OCI-LY3 (cell line): Measurements from ENCODE around the gene IGFBP4.
A peak's percentile ranks its signal among the peaks of the same experiment; 100 is the strongest.

Source experiments
- H2AFZ ChIP-seq: fragments of 200-600, 300-600 bp; shearing (Covaris generic); 2 replicates; pipeline ENCODE4 v1.6.0; 2014; ENCODE audit warnings: antibody characterized with exemption, low read depth, low read length
- H3K27ac ChIP-seq: fragments of 200-600, 300-600 bp; sonication (generic); 2 replicates; pipeline ENCODE4 v1.5.1; 2014; ENCODE audit warnings: mild to moderate bottlenecking, low read length, moderate library complexity, mixed read lengths
- H3K27me3 ChIP-seq: fragments of 200-600, 300-600 bp; sonication (generic); 2 replicates; pipeline ENCODE4 v1.6.1; 2014; ENCODE audit warnings: low read depth, low read length, mixed read lengths
- H3K36me3 ChIP-seq: fragments of 200-600, 300-600 bp; sonication (generic); replicated peaks from 2 replicates; pipeline ENCODE3; 2014; ENCODE audit warnings: low read depth, low read length, mixed read lengths
- H3K4me1 ChIP-seq: fragments of 300-600, 200-600 bp; sonication (generic); 2 replicates; pipeline ENCODE4 v1.6.1; 2014; ENCODE audit warnings: low read length, mixed read lengths
- H3K4me2 ChIP-seq: fragments of 200-600, 300-600 bp; sonication (generic); 2 replicates; pipeline ENCODE4 v1.6.1; 2014; ENCODE audit warnings: low read length, mixed read lengths
- H3K4me3 ChIP-seq: fragments of 300-600, 200-600 bp; sonication (generic); 2 replicates; pipeline ENCODE4 v1.5.1; 2014; ENCODE audit warnings: antibody characterized with exemption, mild to moderate bottlenecking, low read length, moderate library complexity
- H3K79me2 ChIP-seq: fragments of 300-600, 200-600 bp; shearing (Covaris generic); 2 replicates; pipeline ENCODE4 v1.6.1; 2014; ENCODE audit warnings: mild to moderate bottlenecking, low read length, mixed read lengths
- H3K9ac ChIP-seq: fragments of 300-600, 200-600 bp; shearing (Covaris generic); 2 replicates; pipeline ENCODE4 v1.6.0; 2014; ENCODE audit warnings: mild to moderate bottlenecking, low read length, moderate library complexity
- H3K9me3 ChIP-seq: fragments of 200-600, 300-600 bp; shearing (Covaris generic); 2 replicates; pipeline ENCODE4 v1.6.1; 2014; ENCODE audit warnings: low read length, mixed read lengths; ENCODE audit not compliant: insufficient read depth
- H4K20me1 ChIP-seq: fragments of 200-600, 300-600 bp; sonication (generic); 2 replicates; pipeline ENCODE4 v1.6.1; 2016; ENCODE audit warnings: low read length, mixed read lengths; ENCODE audit not compliant: insufficient read depth
- EZH2phosphoT487 ChIP-seq: fragments of 200-600 bp; shearing (Covaris generic); IDR thresholded peaks from 2 replicates; pipeline ENCODE4 v1.6.1; 2018; ENCODE audit warnings: antibody characterized with exemption, mixed run types, low read depth
- TF ChIP-seq, protein P1 (sequence below): fragments of 200-600, 300-600 bp; sonication (generic); IDR thresholded peaks from 2 replicates; pipeline ENCODE4 v1.5.1; 2014; ENCODE audit warnings: antibody characterized with exemption, low read length, low read depth

Gene IGFBP4

DNA sequence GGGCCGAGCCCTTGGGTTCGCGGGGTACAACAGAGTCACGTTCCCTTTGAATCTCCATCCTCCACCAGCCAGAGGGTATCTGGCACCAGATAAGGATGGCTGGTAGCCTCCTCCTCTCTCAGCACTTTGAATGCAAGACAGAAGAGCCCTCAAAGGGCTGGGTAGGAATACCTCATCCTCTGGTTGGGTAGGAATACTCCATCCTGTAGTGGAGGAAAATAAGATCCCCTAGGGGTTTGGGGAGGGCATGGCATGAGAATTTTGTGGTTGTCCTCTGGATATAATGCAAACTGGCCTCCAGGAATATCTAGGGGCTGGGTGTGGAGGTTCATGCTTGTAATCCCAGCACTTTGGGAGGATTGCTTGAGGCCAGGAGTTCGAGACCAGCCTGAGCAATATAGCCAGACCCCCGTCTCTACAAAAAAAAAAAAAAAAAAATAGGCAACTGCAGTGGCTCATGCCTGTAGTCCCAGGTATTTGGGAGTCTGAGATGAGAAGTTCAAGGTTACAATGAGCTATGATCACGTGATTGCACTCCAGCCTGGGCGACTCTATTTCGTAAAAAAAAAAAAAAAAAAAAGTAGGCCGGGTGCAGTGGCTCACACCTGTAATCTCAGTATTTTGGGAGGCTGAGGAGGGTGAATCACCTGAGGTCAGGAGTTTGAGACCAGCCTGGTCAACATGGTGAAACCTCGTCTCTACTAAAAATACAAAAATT is 2.7 kb downstream of the IGFBP4 start:
- Histone ChIP-seq H3K4me3 (peak overlapping the region; percentile 96), H3K79me2 (peaks cover 61% of the 10 kb centered on the region), H3K4me2 (peak overlapping the region; percentile 98), H4K20me1 (peaks cover 19% of the 10 kb centered on the region), H3K9ac (peak overlapping the region; percentile 87; the same call in 1 of the 2 replicates), H3K27me3 (no peaks in the 10 kb centered on the region), H3K36me3 (peaks cover 16% of the 10 kb centered on the region), H2AFZ (no peak overlapping the region), H3K27ac (no peak overlapping the region; the same call in 1 of the 2 replicates), H3K4me1 (peaks cover 27% of the 10 kb centered on the region), H3K9me3 (no peaks in the 10 kb centered on the region)
- TF ChIP-seq, protein P1, sequence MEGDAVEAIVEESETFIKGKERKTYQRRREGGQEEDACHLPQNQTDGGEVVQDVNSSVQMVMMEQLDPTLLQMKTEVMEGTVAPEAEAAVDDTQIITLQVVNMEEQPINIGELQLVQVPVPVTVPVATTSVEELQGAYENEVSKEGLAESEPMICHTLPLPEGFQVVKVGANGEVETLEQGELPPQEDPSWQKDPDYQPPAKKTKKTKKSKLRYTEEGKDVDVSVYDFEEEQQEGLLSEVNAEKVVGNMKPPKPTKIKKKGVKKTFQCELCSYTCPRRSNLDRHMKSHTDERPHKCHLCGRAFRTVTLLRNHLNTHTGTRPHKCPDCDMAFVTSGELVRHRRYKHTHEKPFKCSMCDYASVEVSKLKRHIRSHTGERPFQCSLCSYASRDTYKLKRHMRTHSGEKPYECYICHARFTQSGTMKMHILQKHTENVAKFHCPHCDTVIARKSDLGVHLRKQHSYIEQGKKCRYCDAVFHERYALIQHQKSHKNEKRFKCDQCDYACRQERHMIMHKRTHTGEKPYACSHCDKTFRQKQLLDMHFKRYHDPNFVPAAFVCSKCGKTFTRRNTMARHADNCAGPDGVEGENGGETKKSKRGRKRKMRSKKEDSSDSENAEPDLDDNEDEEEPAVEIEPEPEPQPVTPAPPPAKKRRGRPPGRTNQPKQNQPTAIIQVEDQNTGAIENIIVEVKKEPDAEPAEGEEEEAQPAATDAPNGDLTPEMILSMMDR = no peak
- no peak for TF ChIP-seq EZH2phosphoT487

DNA sequence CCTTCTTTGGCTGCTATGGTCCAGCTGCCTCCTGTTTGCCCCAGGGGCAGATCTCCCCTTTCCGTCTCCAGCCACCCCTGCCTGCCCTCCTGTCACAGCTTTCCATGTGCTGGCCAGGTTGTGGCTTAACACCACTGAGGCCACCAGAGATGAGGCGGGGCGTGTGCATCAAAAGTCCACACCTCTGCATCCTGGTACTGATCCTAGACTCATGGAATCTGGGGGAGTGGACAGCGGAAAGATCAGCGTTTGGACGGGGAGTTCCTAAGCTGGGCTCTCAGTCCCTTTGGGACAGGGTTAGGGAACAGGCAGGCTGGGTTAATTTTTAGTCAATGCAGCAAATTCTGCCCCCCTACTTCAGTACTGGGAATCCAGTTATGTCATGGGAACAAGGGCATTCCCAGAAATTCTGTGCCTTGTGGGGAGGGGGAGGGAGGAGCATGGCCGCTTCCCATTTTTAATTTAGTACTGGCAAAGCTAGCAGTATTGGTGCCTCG is 3.9 kb downstream of the IGFBP4 start:
- no peak overlapping the region for H2AFZ ChIP-seq
- peaks cover 63% of the 10 kb centered on the region for H3K79me2 ChIP-seq
- no peaks in the 10 kb centered on the region for H3K27me3 ChIP-seq
- H3K27ac ChIP-seq = no peak overlapping the region
- no peak overlapping the region for H3K4me2 ChIP-seq
- H3K9me3 ChIP-seq = no peaks in the 10 kb centered on the region
- H3K36me3 ChIP-seq = peaks cover 17% of the 10 kb centered on the region
- TF ChIP-seq, protein P1 = no peak
- peaks cover 20% of the 10 kb centered on the region for H4K20me1 ChIP-seq
- no peak overlapping the region for H3K4me3 ChIP-seq
- peaks cover 22% of the 10 kb centered on the region for H3K4me1 ChIP-seq
- no peak overlapping the region for H3K9ac ChIP-seq

DNA sequence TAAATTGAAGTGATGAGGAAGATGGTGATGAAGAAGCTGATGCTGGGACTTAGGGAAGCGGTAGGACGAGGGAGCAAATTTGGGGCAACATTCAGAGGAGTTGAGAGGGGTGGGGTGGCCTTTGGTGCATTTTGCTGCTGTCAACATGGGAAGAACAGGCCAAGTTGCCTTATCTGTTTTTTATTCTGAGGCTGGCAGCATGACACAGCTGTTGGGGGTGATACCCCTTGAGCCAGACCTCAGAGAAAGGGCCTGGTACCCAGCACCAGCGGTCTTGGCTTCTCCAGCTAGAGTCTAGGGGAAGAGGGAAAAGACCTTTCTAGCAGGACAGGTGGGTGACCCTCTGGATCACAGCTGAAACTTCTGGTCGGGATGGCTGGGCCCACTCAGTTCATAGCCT is 4.6 kb downstream of the IGFBP4 start:
- H4K20me1 ChIP-seq = peaks cover 20% of the 10 kb centered on the region
- peaks cover 63% of the 10 kb centered on the region for H3K79me2 ChIP-seq
- H3K27me3 ChIP-seq = no peaks in the 10 kb centered on the region
- no peak overlapping the region for H2AFZ ChIP-seq
- H3K4me3 ChIP-seq = no peak overlapping the region
- H3K36me3 ChIP-seq = peaks cover 20% of the 10 kb centered on the region
- H3K27ac ChIP-seq = no peak overlapping the region
- TF ChIP-seq, protein P1 = no peak
- no peak for TF ChIP-seq EZH2phosphoT487
- no peaks in the 10 kb centered on the region for H3K9me3 ChIP-seq
- H3K4me2 ChIP-seq = no peak overlapping the region
- peaks cover 16% of the 10 kb centered on the region for H3K4me1 ChIP-seq
- H3K9ac ChIP-seq = no peak overlapping the region

DNA sequence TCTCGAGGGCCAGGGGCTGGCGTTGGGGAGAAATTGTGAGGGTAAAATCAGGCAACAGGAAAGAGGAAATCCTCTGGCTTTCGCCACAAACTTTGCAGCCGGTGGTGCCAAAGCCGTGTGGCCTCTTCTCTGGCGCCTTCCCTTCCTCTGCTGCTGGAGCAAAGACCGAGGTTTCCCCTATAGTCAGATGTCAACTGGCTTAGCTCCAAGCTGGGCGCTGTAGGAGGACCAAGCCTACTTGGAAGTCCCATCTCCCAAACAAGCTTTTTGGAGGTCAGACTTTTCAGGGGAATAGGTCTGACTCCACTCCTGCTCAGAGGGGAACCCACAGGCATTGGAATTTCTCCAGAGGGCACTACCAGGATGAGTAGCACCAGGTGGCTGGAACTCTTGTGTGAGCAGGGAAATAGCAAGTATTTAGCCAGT is 5.0 kb downstream of the IGFBP4 start:
- Histone ChIP-seq H3K4me3 (no peak overlapping the region), H3K36me3 (peaks cover 20% of the 10 kb centered on the region), H3K27me3 (no peaks in the 10 kb centered on the region), H3K79me2 (peaks cover 63% of the 10 kb centered on the region), H3K9ac (no peak overlapping the region), H3K27ac (no peak overlapping the region), H2AFZ (no peak overlapping the region), H3K4me1 (peaks cover 15% of the 10 kb centered on the region), H4K20me1 (peaks cover 20% of the 10 kb centered on the region), H3K4me2 (no peak overlapping the region), H3K9me3 (no peaks in the 10 kb centered on the region)
- TF ChIP-seq, protein P1 = no peak
- no peak for TF ChIP-seq EZH2phosphoT487
